Measurements from ENCODE around the gene P2RX4. TPM values are rescaled to one million over a fixed set of nuclear protein-coding genes. Genes with fewer than 3 reads are reported as not detected.

The P2RX4 gene
- total and polyA plus RNA-seq, 2 of the 8 experiments (the other 6 are each of a cell fraction or from before 2014, with no cell fraction given), result 9.5 to 12.2 TPM

- no peak overlapping the region for H3K14ac ChIP-seq (ENCODE audit: insufficient read length)
- CTCF ChIA-PET (ENCODE audit: partially characterized antibody), result interaction anchor here (0.6 to 1.2 kb wide), 2 partner anchors 9 to 165 kb away, joined by 3 read pairs; no protein-coding TSS in a partner anchor
- H3K4me2 ChIP-seq (ENCODE audit: insufficient read depth in 1 of 2, low read depth in 2 of 2, low read length in 2 of 2), result no peak overlapping the region
- TF ChIP-seq TBP (IDR thresholded peaks at IDR 0.05; ENCODE audit: low read depth, low read length), result no peak
- TF ChIP-seq CHD2 (IDR thresholded peaks at IDR 0.05; ENCODE audit: low read length), result no peak
Measured at GRCh38 chr12:121278169-121279070, 68.5 kb downstream of the P2RX4 start.

More at GRCh38 chr12:121278169-121279070, 68.5 kb downstream of the P2RX4 start:
- no peak overlapping the region for H2BK15ac ChIP-seq (ENCODE audit: low read length)
- POLR2A ChIA-PET (ENCODE audit: partially characterized antibody), result interaction anchor here (1.0 to 1.6 kb wide), 2 partner anchors 16 to 18 kb away, joined by 3 to 4 read pairs; partner anchors contain the start of gene CAMKK2
- no peak overlapping the region for H4K91ac ChIP-seq (replicated peaks; ENCODE audit: insufficient read length, low read length)
- H2BK120ac ChIP-seq (replicated peaks; ENCODE audit: low read depth, low read length), result no peak overlapping the region
- DNase-seq (ENCODE audit: low read depth in 1 of 2, low spot score in 2 of 2) (no peak), FAIRE-seq (no peak)
- H3K36me3 ChIP-seq (ENCODE audit: control insufficient read depth in 2 of 4, insufficient read depth in 4 of 4, low read length in 3 of 4), result peaks cover 0 to 4% (median 0%) of the 10 kb centered on the region in 4 experiments; a peak in 4 of 8 replicates
- no peak overlapping the region for H4K5ac ChIP-seq (ENCODE audit: insufficient read length, low read depth, low read length)
- H4K8ac ChIP-seq (ENCODE audit: extremely low read depth, insufficient read depth, low read length), result no peak overlapping the region
- no peak overlapping the region for H2AFZ ChIP-seq (ENCODE audit: low read length)
- no peak overlapping the region for H2BK5ac ChIP-seq (ENCODE audit: low read depth, low read length)
- H2BK20ac ChIP-seq (ENCODE audit: low read length), result no peak overlapping the region
- peaks cover 0 to 8% (median 2%) of the 10 kb centered on the region in 4 experiments; a peak in 4 of 7 replicates for H3K4me1 ChIP-seq (replicated peaks in 1 of 4; ENCODE audit: control insufficient read depth in 3 of 4, insufficient read depth in 4 of 4, low read length in 3 of 4)
- no peaks in the 10 kb centered on the region; a peak in 1 of 4 replicates for H3K79me2 ChIP-seq (ENCODE audit: control insufficient read depth in 1 of 2, insufficient read depth in 2 of 2, low read length in 2 of 2)
- WGBS, 2 experiments (ENCODE audit: extremely low coverage in 1 of 2, insufficient coverage in 1 of 2, insufficient read length in 1 of 2, insufficient replicate concordance in 2 of 2, low coverage in 1 of 2, low lambda C conversion rate in 2 of 2, missing lambda C conversion rate in 1 of 2), result 93% methylated on average over 15 of the region's 15 CpGs; no CpG with 5 or more reads in 1 of the 2 experiments
- peaks cover 0 to 6% of the 10 kb centered on the region in 2 experiments for H4K20me1 ChIP-seq (replicated peaks in 1 of 2; ENCODE audit: control insufficient read depth in 1 of 2, insufficient read depth in 2 of 2, low read length in 2 of 2)
- no peak overlapping the region for H3K27ac ChIP-seq (ENCODE audit: low read depth, low read length)
- H2BK12ac ChIP-seq (ENCODE audit: low read depth, low read length), result no peak overlapping the region
- H3K9ac ChIP-seq (replicated peaks in 1 of 4; ENCODE audit: extremely low read depth in 1 of 4, low read depth in 3 of 4, low read length in 3 of 4), result no peak overlapping the region
- H3K4ac ChIP-seq (replicated peaks; ENCODE audit: insufficient read length, low read depth, low read length), result no peak overlapping the region
- H3K79me1 ChIP-seq (ENCODE audit: low read depth, low read length), result no peaks in the 10 kb centered on the region
- H3K4me3 ChIP-seq (ENCODE audit: extremely low read depth in 1 of 4, insufficient read depth in 2 of 4, low read depth in 3 of 4, low read length in 4 of 4), result no peak overlapping the region
- no peaks in the 10 kb centered on the region for H3K23me2 ChIP-seq (ENCODE audit: low read depth, low read length)
- H2AK5ac ChIP-seq (ENCODE audit: low read depth, low read length), result no peak overlapping the region
- no peaks in the 10 kb centered on the region for H3K27me3 ChIP-seq (replicated peaks in 1 of 4; ENCODE audit: control insufficient read depth in 3 of 4, extremely low read depth in 1 of 4, insufficient read depth in 3 of 4, low read length in 3 of 4)
- H3K56ac ChIP-seq (replicated peaks; ENCODE audit: insufficient read length, low read depth, low read length), result no peak overlapping the region
- H3K18ac ChIP-seq (ENCODE audit: extremely low read depth, low read length), result no peak overlapping the region
- no peak overlapping the region for H3K23ac ChIP-seq (ENCODE audit: insufficient read length)
- no peaks in the 10 kb centered on the region for H3K9me3 ChIP-seq (ENCODE audit: insufficient read depth in 2 of 2, low read depth in 1 of 2, low read length in 1 of 2)
